ENCODE results near the gene C22orf39. TPM values are rescaled to one million over a fixed set of nuclear protein-coding genes. Genes with fewer than 3 reads are reported as not detected.
A peak's percentile ranks its signal among the peaks of the same experiment; 100 is the strongest.

Gene C22orf39
- total and polyA plus RNA-seq, 5 donors, result 44.9 to 64.3 (median 58.0) TPM

DNA sequence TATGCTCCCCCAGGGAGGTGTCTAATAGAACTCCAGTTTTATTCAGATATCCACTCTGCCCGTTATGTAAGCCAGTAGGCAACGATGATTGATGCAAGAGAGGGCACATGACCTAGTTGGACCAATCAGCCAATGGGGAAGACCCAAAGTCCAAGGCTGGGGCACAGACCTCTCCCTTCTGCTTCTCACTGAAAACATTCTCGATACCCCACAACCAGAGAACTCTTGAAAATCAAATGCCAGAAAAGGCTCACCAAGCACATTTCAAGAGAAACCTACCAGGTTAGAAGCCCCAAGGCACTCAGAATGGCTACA, 23.4 kb downstream of the C22orf39 start:
- intact Hi-C loops (cut with DNase I), result no loop called here
- WGBS, result 92% methylated on average over 3 of the region's 3 CpGs
- Histone ChIP-seq H3K4me3 (ENCODE audit: low read length) (no peak overlapping the region), H3K4me1 (ENCODE audit: control insufficient read depth, insufficient read depth, low read length) (peaks cover 5% of the 10 kb centered on the region), H3K9me3 (ENCODE audit: control insufficient read depth, low read length) (no peaks in the 10 kb centered on the region), H3K27me3 (ENCODE audit: control insufficient read depth, insufficient read depth) (no peaks in the 10 kb centered on the region), H3K27ac (ENCODE audit: low read length) (no peak overlapping the region)
- DNase-seq, result no peak
- no peak for ATAC-seq

DNA sequence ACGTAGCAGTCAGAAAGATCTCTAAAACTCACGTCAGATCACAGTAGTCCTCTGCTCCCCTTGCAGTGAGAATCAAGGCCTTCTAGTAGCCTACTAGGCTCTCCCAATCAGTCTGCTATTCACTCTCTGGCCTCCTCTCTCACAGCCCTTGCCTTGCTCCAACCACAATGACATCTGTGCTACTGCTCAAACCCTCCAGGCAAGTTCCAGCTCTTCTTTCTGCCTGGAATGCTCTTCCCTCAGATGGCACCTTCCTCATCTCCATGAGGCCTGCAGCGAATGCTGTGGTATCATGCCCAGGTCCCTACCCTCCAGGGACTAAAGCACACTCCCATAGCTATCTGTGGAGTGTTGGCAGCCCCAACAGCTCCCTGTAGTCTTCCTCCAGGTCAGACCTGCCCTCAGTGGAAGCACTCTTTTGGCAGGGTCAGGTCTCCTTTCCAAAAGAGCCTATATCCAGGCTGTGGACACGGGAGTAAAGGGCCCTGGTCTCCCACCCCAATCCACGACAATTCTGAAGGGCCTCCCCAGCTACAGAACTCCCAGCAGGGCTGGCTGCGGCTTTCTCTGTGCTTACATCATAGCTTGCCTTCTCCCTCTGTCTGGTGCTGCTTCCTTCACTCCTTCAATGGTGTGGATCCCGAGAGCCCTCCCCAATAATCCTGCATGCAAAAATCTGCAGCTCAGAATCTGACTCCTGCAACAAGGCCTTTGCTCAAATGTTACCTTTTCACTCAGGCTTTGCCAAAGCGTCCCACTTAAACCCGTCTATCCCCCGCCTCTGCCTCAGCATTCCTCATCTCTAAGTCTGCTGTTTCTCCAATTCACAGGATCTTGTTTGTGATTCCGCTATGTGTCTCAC, 24.8 kb downstream of the C22orf39 start:
- H3K27me3 ChIP-seq (ENCODE audit: control insufficient read depth, insufficient read depth), result no peaks in the 10 kb centered on the region
- no peak overlapping the region for H3K4me3 ChIP-seq (ENCODE audit: low read length)
- intact Hi-C loops (cut with DNase I), result no loop called here
- H3K27ac ChIP-seq (ENCODE audit: low read length), result no peak overlapping the region
- WGBS, result 70% methylated on average over 11 of the region's 11 CpGs
- H3K4me1 ChIP-seq (ENCODE audit: control insufficient read depth, insufficient read depth, low read length), result peaks cover 5% of the 10 kb centered on the region
- ATAC-seq (peak in 1 of 2 donors; percentile 31), DNase-seq (no peak)
- no peaks in the 10 kb centered on the region for H3K9me3 ChIP-seq (ENCODE audit: control insufficient read depth, low read length)

DNA sequence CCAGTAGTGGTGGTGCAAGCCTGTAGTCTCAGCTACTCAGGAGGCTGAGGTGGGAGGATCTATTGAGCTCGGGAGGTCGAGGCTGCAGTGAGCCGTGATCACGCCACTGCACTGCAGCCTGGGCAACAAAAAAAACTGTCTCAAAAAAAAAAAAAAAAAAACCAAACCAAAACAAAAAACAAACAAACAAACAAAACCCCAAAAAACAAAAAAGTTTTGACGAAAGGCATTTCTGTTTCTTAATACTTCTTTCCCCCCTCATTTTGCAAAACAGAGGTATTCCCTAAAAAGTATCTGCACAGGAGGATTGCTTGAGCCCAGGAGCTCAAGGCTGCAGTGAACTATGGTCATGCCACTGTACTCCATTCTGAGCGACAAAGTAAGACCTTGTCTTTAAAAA, 27.2 kb downstream of the C22orf39 start:
- H3K4me3 ChIP-seq (ENCODE audit: low read length), result no peak overlapping the region
- DNase-seq (no peak), ATAC-seq (no peak)
- intact Hi-C loops (cut with DNase I), result no loop called here
- no peaks in the 10 kb centered on the region for H3K27me3 ChIP-seq (ENCODE audit: control insufficient read depth, insufficient read depth)
- H3K4me1 ChIP-seq (ENCODE audit: control insufficient read depth, insufficient read depth, low read length), result peaks cover 5% of the 10 kb centered on the region
- H3K27ac ChIP-seq (ENCODE audit: low read length), result no peak overlapping the region
- WGBS, result 93% methylated on average over 6 of the region's 6 CpGs
- no peaks in the 10 kb centered on the region for H3K9me3 ChIP-seq (ENCODE audit: control insufficient read depth, low read length)

DNA sequence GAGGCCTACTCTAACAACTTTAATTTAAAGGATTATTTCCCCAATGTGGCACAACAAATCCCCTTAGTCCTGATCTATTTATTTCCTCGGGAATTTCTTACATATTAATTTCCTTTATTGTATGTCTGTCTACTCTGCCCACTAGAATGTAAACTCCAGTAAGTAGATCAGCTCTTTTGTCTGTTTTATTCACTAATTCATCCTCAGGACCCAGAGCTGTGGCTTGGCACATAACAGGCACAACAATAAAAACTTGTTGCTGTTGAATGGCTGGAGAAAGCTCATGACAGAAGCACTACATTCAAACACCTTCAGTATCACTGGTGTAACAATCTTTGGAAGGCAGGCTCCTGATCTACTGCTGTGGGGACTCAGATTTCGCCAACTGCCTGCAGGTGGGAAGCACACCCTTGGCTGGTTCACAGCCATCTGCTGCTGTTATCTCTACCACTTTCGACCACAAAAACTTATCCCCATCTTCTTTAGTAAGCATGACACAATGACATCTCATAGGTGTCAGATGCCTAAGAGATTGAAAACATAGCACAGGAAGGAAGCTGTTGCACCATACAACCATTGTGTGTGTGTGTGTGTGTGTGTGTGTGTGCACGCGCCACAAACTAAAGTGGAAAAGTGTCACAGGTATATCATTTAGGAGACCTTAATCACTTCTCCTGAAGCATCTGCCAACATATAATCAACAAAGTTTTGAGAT, 27.9 kb downstream of the C22orf39 start:
- Histone ChIP-seq H3K27ac (ENCODE audit: low read length) (no peak overlapping the region), H3K27me3 (ENCODE audit: control insufficient read depth, insufficient read depth) (no peaks in the 10 kb centered on the region), H3K4me1 (ENCODE audit: control insufficient read depth, insufficient read depth, low read length) (peaks cover 5% of the 10 kb centered on the region), H3K9me3 (ENCODE audit: control insufficient read depth, low read length) (no peaks in the 10 kb centered on the region), H3K4me3 (ENCODE audit: low read length) (no peak overlapping the region)
- intact Hi-C loops (cut with DNase I), result no loop called here
- ATAC-seq (peak in 1 of 2 donors; percentile 22), DNase-seq (no peak)
- WGBS, result 61% methylated on average over 5 of the region's 5 CpGs

DNA sequence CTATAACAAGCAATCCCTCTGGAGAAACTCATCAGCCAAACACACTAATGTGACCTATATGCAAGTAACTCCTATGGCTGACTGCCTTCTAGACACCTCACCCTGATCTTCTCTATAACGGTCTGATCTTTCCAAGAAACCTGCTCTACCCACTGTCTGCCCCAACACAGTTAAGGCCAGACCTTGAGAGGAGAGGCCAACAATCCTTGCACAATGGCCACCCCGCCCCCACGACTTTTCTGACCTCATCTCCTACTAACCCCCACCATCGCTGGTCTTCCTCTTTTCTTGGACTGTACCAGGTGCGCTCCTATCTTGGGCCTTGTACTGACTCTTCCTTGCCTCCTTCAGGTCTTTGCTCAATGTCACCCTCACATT, 28.4 kb downstream of the C22orf39 start:
- 79% methylated on average over 5 of the region's 5 CpGs for WGBS
- Histone ChIP-seq H3K27me3 (ENCODE audit: control insufficient read depth, insufficient read depth) (no peaks in the 10 kb centered on the region), H3K4me1 (ENCODE audit: control insufficient read depth, insufficient read depth, low read length) (peaks cover 5% of the 10 kb centered on the region), H3K27ac (ENCODE audit: low read length) (no peak overlapping the region), H3K9me3 (ENCODE audit: control insufficient read depth, low read length) (no peaks in the 10 kb centered on the region), H3K4me3 (ENCODE audit: low read length) (no peak overlapping the region)
- no peak for DNase-seq
- no peak for ATAC-seq
- intact Hi-C loops (cut with DNase I), result no loop called here

DNA sequence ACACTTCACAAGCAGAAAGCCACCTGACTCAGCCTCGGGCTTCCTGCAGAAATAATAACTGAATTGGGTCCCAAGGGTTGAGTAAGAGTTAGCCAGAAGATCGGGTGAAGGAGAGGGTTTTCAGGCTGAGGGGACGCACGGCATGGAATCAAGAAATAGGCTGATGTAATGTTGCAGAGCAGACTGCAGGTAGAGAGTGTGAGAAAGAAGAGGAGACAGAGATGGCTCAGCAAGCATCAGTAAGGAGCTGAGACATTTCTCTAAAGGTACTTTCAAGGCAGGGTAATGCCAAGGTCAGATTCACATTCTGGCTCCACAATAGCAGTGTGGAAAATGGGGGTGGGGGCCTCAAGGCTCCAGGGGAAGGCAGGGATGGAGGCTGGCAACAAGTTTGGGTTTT, 34.6 kb downstream of the C22orf39 start:
- Histone ChIP-seq H3K27me3 (ENCODE audit: control insufficient read depth, insufficient read depth) (no peaks in the 10 kb centered on the region), H3K9me3 (ENCODE audit: control insufficient read depth, low read length) (no peaks in the 10 kb centered on the region), H3K27ac (ENCODE audit: low read length) (no peak overlapping the region), H3K4me3 (ENCODE audit: low read length) (no peak overlapping the region), H3K4me1 (ENCODE audit: control insufficient read depth, insufficient read depth, low read length) (peaks cover 11% of the 10 kb centered on the region)
- intact Hi-C loops (cut with DNase I), result no loop called here
- no peak for DNase-seq
- no peak for ATAC-seq
- WGBS, result 85% methylated on average over 4 of the region's 4 CpGs

DNA sequence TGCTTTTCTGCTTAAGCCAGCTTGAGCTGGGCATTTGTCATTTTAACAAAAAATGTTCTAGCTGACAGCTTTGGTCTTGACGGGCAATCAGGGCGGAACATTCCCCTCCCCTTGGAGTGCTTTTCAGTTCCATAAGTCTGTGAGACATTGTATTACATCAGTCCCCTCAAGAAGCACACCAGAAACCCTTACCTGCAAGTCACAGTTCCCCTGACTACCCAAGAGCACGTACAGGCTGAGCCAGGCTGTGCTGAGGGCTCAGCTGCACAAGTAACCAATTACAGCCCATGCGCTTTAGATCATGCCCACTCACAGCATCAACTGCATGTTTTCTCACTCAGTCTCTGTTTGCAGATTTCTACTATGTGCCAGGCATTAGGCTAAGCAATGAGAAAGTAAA, 35.0 kb downstream of the C22orf39 start:
- Histone ChIP-seq H3K27ac (ENCODE audit: low read length) (no peak overlapping the region), H3K9me3 (ENCODE audit: control insufficient read depth, low read length) (no peaks in the 10 kb centered on the region), H3K4me3 (ENCODE audit: low read length) (no peak overlapping the region), H3K27me3 (ENCODE audit: control insufficient read depth, insufficient read depth) (no peaks in the 10 kb centered on the region), H3K4me1 (ENCODE audit: control insufficient read depth, insufficient read depth, low read length) (peaks cover 11% of the 10 kb centered on the region)
- no peak for DNase-seq
- intact Hi-C loops (cut with DNase I), result no loop called here
- WGBS, result 92% methylated on average over 4 of the region's 4 CpGs
- no peak for ATAC-seq

DNA sequence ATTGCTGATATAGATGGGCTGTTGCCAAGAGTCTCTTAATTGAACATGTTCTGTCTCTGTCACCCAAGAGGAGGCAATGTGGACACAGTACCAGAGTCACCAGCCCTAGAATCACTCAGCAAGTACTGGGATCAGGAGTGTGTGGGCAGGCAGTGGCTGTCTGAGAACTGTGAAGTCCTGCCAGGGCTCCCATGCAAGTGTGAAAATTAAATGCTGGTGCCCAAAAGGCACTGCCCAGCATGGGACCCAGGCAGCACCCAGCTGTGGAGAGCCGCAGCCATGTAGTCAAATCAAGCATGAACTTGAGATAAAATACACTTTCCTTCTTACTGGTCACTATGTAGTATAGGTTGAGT, 35.8 kb downstream of the C22orf39 start:
- Histone ChIP-seq H3K4me3 (ENCODE audit: low read length) (no peak overlapping the region), H3K27me3 (ENCODE audit: control insufficient read depth, insufficient read depth) (no peaks in the 10 kb centered on the region), H3K9me3 (ENCODE audit: control insufficient read depth, low read length) (no peaks in the 10 kb centered on the region), H3K4me1 (ENCODE audit: control insufficient read depth, insufficient read depth, low read length) (peaks cover 11% of the 10 kb centered on the region), H3K27ac (ENCODE audit: low read length) (no peak overlapping the region)
- ATAC-seq (peak; percentile 17 to 44), DNase-seq (no peak)
- intact Hi-C loops (cut with DNase I), result no loop called here
- WGBS, result 96% methylated on average over 1 of the region's 1 CpG

DNA sequence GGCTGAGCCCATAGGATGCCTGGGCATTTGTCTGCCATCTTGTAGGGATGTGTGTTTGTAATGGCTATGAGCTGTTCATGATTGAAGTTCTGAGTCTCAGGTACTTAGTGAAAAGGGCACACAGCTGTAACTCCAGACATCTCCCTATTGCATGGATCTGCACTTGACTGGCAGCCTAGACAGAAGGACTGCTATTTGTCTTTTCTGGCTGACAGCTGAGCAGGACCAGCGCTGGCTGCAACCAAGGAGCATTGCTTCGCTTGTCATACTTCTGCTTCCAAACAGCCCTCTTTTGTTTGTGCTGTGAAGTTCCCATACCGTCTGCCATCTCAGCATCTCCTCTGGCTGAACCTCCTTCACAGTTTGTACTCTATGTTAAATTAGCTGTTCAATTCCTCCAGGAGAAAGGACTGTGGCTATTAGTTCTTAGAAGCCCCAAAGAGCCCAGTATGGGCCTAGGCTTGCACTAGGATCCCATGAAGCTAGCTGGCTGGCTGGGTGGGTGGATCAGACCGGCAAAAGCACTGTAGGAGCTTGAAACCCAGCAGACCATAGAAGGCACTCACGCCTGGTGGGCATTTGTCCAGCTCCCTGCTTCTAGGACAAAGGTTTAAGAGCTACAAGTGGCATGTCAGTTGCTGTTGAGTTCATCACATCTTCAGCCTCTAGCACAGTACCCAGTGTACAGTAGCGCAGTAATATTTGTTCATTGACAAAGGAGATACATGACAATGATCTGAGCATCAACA, 36.4 kb downstream of the C22orf39 start:
- H3K4me1 ChIP-seq (ENCODE audit: control insufficient read depth, insufficient read depth, low read length), result peaks cover 11% of the 10 kb centered on the region
- 79% methylated on average over 6 of the region's 6 CpGs for WGBS
- DNase-seq (peak in 1 of 3 donors; percentile 72), ATAC-seq (peak; percentile 63 to 73)
- no peaks in the 10 kb centered on the region for H3K27me3 ChIP-seq (ENCODE audit: control insufficient read depth, insufficient read depth)
- no peaks in the 10 kb centered on the region for H3K9me3 ChIP-seq (ENCODE audit: control insufficient read depth, low read length)
- no peak overlapping the region for H3K4me3 ChIP-seq (ENCODE audit: low read length)
- no peak overlapping the region for H3K27ac ChIP-seq (ENCODE audit: low read length)
- intact Hi-C loops (cut with DNase I), result no loop called here

DNA sequence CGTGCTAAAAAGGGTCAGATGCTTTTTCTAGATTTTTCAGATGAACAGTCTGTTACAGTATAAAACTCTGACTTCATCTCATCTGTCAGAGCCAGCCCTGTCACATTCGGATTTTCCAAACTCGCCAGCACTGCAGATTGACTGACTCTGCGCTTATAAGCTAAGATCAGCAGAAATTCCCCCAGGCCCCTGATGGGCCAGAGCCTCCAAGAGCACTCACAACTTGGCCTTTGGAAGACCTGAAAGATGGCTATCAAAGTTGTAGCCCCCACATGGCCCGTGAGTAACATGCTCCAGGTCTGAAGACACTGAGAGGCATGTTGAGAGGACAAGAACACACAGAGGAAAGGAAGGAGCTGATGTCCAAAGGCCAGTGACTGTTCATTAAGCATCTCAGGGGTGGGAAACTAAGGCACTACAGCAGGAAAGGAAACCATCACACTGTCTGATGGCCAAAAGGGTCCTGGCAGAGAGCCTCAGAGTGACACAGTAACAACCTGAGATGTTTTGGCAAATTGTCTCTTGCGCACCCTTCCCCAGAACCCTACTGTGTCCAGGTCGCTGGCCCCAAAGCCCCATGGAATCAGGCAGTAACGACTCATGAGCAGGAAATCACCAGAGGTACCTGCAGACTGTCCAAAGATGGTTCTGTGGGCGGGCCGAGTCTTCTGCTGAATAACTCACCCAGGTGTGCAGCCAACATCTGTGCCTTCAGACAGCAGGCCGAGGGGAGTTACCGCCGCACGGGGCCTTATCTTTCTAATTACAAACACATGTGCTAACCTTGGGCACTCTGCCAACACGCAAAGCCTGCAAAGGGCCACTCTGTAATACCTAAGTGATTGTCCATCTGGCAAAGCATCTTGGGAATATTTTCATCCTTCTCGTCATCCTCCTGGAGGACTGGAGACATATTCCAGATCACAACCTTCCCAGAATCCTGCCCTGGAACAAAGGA, 39.6 kb downstream of the C22orf39 start:
- H3K4me1 ChIP-seq (ENCODE audit: control insufficient read depth, insufficient read depth, low read length), result peaks cover 11% of the 10 kb centered on the region
- no peaks in the 10 kb centered on the region for H3K9me3 ChIP-seq (ENCODE audit: control insufficient read depth, low read length)
- ATAC-seq (no peak), DNase-seq (peak in 1 of 3 donors; percentile 60)
- no peaks in the 10 kb centered on the region for H3K27me3 ChIP-seq (ENCODE audit: control insufficient read depth, insufficient read depth)
- no peak overlapping the region for H3K4me3 ChIP-seq (ENCODE audit: low read length)
- intact Hi-C loops (cut with DNase I), result no loop called here
- no peak overlapping the region for H3K27ac ChIP-seq (ENCODE audit: low read length)
- 58% methylated on average over 16 of the region's 16 CpGs for WGBS
